ENCODE measurements around the gene ZNF747.
A peak's percentile ranks its signal among the peaks of the same experiment; 100 is the strongest.

ZNF747 gene

DNA sequence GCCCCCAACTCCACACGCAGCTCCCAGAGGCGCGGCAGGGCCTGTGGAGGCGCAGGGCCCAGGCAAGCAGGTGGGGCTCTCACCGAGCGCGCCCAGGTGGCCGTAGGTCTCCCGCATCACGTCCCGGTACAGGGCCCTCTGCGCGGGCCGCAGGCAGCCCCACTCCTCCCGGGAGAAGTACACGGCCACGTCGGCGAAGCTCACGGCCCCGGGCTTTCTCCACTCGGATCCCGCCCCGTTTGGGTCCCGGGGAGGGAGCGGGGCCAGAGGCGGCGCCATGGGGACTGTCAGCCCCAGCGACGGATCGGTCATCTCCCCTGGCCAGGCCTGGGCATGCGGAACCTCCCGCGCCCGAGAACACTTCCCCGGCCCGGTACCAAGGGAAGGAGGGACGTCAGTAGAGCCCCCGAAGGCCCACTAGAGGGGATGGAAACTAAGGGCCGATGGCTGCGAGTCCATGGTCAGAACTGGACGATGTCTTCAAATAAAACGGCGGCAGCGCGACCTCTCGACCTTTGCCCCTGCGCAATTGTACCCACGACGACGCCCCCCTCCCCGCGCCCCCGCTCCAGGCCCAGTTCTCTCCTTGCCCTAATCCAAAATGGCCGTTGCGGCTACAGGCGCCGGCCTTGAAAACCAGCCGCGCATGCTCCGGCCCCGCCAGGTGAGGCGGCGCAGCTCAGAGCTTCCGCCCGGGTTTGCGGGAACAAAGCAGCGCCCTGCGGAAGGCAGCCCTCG, at the start of gene ZNF747:
TSS of gene ZNF747 (minus strand) at position 491 of the 738 bp plus-strand sequence. CDS start at position 312, 179 bp downstream.
- DNase-seq (ENCODE audit: low read depth) = peak; percentile 87

DNA sequence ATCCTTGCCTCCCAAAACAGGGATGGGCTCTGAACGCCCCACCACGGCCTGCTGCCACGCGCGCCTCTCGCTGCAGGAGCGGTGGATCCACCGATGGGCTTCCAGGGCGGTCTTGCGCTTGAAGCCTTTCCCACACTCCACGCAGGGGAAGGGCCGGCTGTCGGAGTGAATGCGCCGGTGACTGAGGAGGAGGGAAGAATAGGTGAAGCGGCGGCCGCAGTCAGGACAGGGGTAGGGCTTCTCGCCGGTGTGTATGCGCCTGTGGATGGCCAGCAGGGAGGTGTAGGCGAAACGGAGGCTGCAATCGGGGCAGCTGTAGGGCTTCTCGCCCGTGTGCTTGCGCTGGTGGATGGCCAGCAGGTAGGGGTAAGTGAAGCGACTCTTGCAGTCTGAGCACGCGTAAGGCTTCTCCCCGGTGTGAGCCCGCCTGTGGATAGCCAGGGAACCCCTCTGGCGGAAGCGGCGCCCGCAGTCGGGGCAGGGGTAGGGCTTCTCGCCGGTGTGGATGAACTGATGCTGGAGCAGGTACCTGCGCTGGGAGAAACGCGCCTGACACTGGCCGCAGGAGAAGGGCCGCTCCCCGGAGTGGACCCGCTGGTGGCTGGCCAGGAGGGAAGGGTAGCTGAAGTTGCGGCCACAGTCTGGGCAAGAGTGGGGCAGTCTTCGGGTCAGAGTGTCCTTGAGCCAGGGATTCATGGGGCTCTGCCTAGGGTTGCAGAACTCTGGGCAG, 48.1 kb upstream of the ZNF747 start:
- DNase-seq (ENCODE audit: low read depth) = no peak

- no peak for DNase-seq (ENCODE audit: low read depth)
Measured at GRCh38 chr16:30581457-30581856, 46.8 kb upstream of the ZNF747 start.

- no peak for DNase-seq (ENCODE audit: low read depth)
Measured at GRCh38 chr16:30574678-30575077, 40.0 kb upstream of the ZNF747 start.

GRCh38 chr16:30571445-30572322, 37.0 kb upstream of the ZNF747 start, which contains the start of gene ZNF688:
Gene ZNF688, minus strand, starts transcription at chr16:30571714. Its CDS starts 85 bp downstream, at chr16:30571629.
- DNase-seq (ENCODE audit: low read depth) = peak; percentile 88

DNA sequence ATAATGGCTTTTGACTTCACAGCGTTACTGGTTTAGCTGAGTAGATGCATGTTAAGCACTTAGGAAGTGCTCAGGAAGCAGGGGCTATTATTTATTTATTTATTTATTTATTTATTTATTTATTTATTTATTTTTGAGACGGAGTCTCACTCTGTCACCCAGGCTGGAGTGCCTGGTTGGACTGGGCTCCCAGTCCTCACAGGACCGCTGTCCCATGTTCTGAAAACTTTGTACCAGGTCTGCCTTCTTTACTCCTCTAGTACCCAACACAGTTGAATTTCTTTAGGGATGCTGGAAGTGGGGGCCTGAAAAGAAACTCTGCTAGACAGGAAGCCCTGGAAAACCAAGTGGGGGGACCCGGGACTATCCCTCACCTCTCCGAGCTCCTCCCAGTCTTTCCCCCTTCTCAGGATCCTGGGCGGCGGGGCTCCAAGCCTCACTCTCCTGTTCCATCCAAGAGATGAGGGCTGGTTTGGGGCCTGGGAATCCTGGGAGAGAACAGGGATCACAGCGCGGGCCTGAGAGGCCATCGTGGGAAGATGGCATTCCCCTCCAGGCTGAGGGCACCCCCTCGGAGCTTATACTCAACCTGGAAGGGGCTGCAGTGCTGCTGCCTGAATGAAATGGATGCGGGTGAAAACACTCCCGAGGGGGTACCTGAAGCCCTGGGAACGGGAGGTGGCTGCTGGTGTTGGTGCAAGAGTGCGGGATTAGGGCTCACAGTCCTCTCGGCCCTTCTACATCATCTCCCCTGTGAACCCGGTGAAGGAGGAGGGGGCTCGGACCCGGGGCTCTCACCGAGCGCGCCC, 36.2 kb upstream of the ZNF747 start:
- DNase-seq (ENCODE audit: low read depth) = no peak

- DNase-seq (ENCODE audit: low read depth) = no peak
Measured at GRCh38 chr16:30569746-30570635, 35.3 kb upstream of the ZNF747 start.

- no peak for DNase-seq (ENCODE audit: low read depth)
Measured at GRCh38 chr16:30569281-30569680, 34.6 kb upstream of the ZNF747 start.

GRCh38 chr16:30567991-30568638, 33.5 kb upstream of the ZNF747 start:
- DNase-seq (ENCODE audit: low read depth) = no peak

DNA sequence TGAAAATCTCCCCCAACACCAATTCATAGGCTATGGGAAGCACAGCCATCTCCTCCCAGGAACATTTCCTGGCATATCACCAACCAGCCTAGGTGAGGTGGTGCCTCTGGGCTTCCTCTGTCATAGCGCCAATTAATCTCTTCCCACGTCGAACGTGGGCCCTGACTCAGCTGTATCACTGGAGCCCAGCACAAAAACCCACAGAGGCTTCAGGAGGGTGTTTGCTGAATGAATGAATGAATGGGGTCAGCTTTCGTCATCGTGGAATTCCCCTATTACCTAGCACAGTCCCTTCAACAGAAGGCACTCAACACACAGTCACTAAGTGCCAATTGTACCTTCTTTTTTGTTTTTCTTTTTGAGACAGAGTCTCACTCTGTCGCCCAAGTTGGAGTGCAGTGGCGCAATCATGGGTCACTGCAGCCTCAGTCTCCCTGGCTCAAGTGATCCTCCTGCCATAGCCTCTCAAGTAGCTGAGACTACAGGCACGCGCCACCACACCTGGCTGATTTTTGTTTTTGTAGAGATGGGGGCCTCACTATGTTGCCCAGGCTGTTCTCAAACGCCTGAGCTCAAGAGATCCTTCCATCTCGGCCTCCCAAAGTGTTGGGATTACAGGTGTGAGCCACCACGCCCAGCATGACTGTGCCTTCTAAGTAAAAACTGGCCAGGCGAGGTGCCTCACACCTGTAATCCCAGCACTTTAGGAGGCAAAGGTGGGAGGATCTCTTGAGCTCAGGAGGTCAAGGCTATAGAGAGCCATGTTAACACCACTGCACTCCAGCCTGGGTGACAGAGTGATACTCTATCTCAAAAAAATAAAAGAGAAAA, 32.7 kb upstream of the ZNF747 start:
- DNase-seq (ENCODE audit: low read depth) = no peak

- DNase-seq (ENCODE audit: low read depth) = no peak
Measured at GRCh38 chr16:30566531-30566930, 31.9 kb upstream of the ZNF747 start.

DNA sequence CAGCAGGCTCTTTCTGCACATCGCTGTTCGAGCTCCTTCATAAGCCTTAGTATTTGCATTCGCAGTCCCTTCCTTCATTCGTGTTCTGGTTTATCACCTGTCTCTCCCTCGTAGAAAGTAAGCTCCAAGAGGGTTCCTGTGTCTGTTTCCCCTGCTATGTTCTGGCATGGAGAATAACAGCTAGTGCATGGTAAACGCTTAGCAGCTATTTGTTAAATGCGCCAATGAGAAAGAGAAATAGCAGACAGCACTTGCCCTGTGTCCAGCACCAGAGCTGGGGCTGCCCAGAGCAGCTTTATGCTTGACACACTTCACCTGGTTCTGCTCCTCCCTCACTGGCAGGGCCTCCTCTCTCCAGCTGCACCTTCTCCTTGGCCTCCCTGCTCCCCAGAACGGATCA, 31.3 kb upstream of the ZNF747 start:
- no peak for DNase-seq (ENCODE audit: low read depth)

GRCh38 chr16:30565526-30565925, 30.9 kb upstream of the ZNF747 start:
- DNase-seq (ENCODE audit: low read depth) = no peak

GRCh38 chr16:30562021-30562420, 27.4 kb upstream of the ZNF747 start:
- no peak for DNase-seq (ENCODE audit: low read depth)

DNA sequence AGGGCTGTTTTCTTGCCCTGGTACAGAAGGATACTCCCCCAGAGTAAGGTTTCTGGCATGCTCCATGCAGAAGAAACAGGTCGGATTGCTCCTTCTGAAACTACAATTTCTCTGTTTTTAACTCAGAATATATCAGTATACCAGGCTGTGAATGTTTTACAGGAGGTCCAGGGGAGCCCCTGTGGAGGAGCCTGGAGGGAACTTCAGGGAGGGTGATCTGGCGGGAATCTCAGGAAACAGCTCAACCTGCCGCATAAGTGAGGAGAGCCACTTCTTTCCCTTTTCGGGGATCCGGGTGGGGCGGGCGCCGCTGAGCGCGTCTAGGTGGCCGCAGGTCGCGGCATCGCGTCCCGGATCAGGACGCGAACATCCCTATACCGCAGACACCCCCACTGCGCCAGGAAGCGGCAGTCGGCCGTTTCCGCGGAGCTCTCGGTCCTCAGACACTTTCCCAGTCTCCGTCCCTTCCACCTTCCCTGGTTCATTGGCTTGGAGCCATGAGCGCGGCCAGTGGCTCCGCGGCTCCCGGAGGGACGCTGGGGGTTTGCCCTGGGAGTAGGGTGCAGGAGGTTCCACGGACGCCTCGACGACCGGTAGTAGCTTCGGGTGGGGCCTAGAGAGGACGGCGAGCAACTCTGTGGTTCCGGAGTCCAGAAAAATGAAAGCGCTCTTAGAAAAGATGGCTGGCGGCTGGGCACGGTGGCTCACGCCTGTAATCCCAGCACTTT, 26.6 kb upstream of the ZNF747 start:
- DNase-seq (ENCODE audit: low read depth) = no peak

- no peak for DNase-seq (ENCODE audit: low read depth)
Measured at GRCh38 chr16:30559690-30560089, 25.0 kb upstream of the ZNF747 start.

- no peak for DNase-seq (ENCODE audit: low read depth)
Measured at GRCh38 chr16:30558789-30559377, 24.2 kb upstream of the ZNF747 start.

All from activated T-helper 1 cell treated with Interleukin-2 at 50 U/mL for 16 hours (primary cell).